ENCODE measurements around the gene PKP1.

DNA sequence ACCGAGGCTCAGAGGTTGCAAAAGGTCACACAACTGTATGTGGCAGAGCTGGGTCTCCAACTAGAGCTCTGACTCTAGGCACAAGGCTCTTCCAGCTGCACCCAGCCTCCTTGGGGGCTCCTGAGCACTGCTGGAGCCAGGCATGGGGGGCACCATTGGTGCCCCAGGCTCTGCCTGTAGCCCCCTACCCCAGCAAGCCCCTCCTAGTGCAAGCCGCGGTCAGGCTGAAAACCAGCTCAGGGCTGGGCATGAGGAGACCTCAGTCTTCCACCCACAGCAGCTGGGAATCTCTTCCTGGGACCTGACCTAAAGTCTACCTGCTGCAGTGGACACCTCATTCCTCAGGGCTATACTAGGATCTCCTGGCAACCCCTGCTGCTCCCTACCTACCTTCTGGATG, 79.6 kb downstream of the PKP1 start:
- TF ChIP-seq, protein P1, sequence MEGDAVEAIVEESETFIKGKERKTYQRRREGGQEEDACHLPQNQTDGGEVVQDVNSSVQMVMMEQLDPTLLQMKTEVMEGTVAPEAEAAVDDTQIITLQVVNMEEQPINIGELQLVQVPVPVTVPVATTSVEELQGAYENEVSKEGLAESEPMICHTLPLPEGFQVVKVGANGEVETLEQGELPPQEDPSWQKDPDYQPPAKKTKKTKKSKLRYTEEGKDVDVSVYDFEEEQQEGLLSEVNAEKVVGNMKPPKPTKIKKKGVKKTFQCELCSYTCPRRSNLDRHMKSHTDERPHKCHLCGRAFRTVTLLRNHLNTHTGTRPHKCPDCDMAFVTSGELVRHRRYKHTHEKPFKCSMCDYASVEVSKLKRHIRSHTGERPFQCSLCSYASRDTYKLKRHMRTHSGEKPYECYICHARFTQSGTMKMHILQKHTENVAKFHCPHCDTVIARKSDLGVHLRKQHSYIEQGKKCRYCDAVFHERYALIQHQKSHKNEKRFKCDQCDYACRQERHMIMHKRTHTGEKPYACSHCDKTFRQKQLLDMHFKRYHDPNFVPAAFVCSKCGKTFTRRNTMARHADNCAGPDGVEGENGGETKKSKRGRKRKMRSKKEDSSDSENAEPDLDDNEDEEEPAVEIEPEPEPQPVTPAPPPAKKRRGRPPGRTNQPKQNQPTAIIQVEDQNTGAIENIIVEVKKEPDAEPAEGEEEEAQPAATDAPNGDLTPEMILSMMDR (IDR thresholded peaks at IDR 0.05; ENCODE audit: insufficient read depth, low read length, poor library complexity, severe bottlenecking), result no peak
- no peak for TF ChIP-seq EZH2phosphoT487 (conservative IDR thresholded peaks at IDR 0.05; ENCODE audit: low read length)
